B cell (primary cell): ENCODE data around the gene CCDC187. TPM values are rescaled to one million over a fixed set of nuclear protein-coding genes. Genes with fewer than 3 reads are reported as not detected.

Source experiments
- ATAC-seq: fragments of 200-7000 bp; cut with Tn5 transposase; one replicate; pipeline ENCODE4 v1.10.0; 2021; ENCODE audit warnings: low read depth, mild to moderate bottlenecking, moderate number of reproducible peaks, moderate library complexity
- CTCF ChIA-PET: fragments of 350-600 bp; sonication (Branson Sonifier 250); formaldehyde crosslinking; loops from one replicate; lab custom pipeline; 2021; ENCODE audit warnings: antibody characterized with exemption, inconsistent platforms; lab: Charles Lee
- POLR2A ChIA-PET: fragments of 350-600 bp; sonication (Branson Sonifier 250); formaldehyde crosslinking; loops from one replicate; lab custom pipeline; 2021; ENCODE audit warnings: antibody characterized with exemption; lab: Charles Lee
- DNase-seq: peaks from one replicate; pipeline ENCODE4 v3.0.0; 2013
- H2AFZ ChIP-seq: 2 replicates; pipeline ENCODE4 v1.6.1; 2012; ENCODE audit warnings: mild to moderate bottlenecking, low read depth, low read length; ENCODE audit not compliant: insufficient read depth, poor library complexity, severe bottlenecking
- H3K27ac ChIP-seq, 2 donors: 1 replicate in 1 of 2; 2 replicates in 1 of 2; pipeline ENCODE4 v1.5.1; 2012 to 2013; ENCODE audit warnings: low read length in 2 of 2, mild to moderate bottlenecking in 2 of 2, moderate library complexity in 1 of 2
- H3K27me3 ChIP-seq, 4 experiments: fragments of 200-600 bp in 1 of 4; sonication (generic) in 1 of 4; replicated peaks in 1 of 4; 1 replicate in 2 of 4; 2 replicates in 2 of 4; pipeline versions ENCODE4 v1.6.1 to v1.7.0; 2013 to 2016; ENCODE audit warnings: low read length in 3 of 4, mild to moderate bottlenecking in 2 of 4, mixed read lengths in 1 of 4, moderate library complexity in 1 of 4; ENCODE audit not compliant: insufficient read depth in 4 of 4, control insufficient read depth in 3 of 4; ENCODE audit errors: control extremely low read depth in 1 of 4
- H3K36me3 ChIP-seq, 2 experiments: replicated peaks in 1 of 2; 1 replicate in 1 of 2; 2 replicates in 1 of 2; pipeline versions ENCODE4 v1.6.1 to v1.7.1; 2013; ENCODE audit warnings: low read length in 1 of 2; ENCODE audit not compliant: insufficient read depth in 2 of 2, control insufficient read depth in 1 of 2; ENCODE audit errors: control extremely low read depth in 1 of 2, extremely low read depth in 1 of 2
- H3K4me1 ChIP-seq, 2 donors: fragments of 200-600 bp in 1 of 2; sonication (generic) in 1 of 2; 1 replicate in 1 of 2; 2 replicates in 1 of 2; pipeline versions ENCODE4 v1.5.1 to v1.6.1; 2013 to 2017; ENCODE audit warnings: low read length in 2 of 2; ENCODE audit not compliant: control insufficient read depth in 2 of 2, insufficient read depth in 2 of 2
- H3K4me2 ChIP-seq: replicated peaks from 2 replicates; pipeline ENCODE3; 2012; ENCODE audit warnings: mild to moderate bottlenecking, low read depth, low read length; ENCODE audit not compliant: poor library complexity, severe bottlenecking
- H3K4me3 ChIP-seq, 5 experiments: fragments of 200-600 bp in 1 of 5; sonication (generic) in 1 of 5; 1 replicate in 3 of 5; 2 replicates in 2 of 5; pipeline versions ENCODE4 v1.5.1 to v1.7.0; 2011 to 2016; ENCODE audit warnings: low read length in 4 of 5, mild to moderate bottlenecking in 4 of 5, low read depth in 2 of 5, control low read depth in 1 of 5, moderate library complexity in 1 of 5; ENCODE audit not compliant: insufficient read depth in 1 of 5; ENCODE audit errors: control extremely low read depth in 1 of 5, extremely low read depth in 1 of 5
- H3K79me2 ChIP-seq: fragments of 200-600 bp; sonication (generic); one replicate; pipeline ENCODE4 v1.6.0; 2016; ENCODE audit warnings: low read length; ENCODE audit not compliant: control insufficient read depth, insufficient read depth
- H3K9ac ChIP-seq: fragments of 200-600 bp; sonication (generic); 2 replicates; pipeline ENCODE4 v1.6.1; 2017; ENCODE audit warnings: mild to moderate bottlenecking, low read length, moderate library complexity
- H3K9me3 ChIP-seq, 3 donors: one replicate each; pipeline versions ENCODE4 v1.6.1 to v1.7.1; 2013; ENCODE audit warnings: low read length in 2 of 3; ENCODE audit not compliant: control insufficient read depth in 2 of 3, insufficient read depth in 1 of 3; ENCODE audit errors: control extremely low read depth in 1 of 3
- H4K20me1 ChIP-seq: 2 replicates; pipeline ENCODE4 v1.6.0; 2012; ENCODE audit warnings: mild to moderate bottlenecking, low read length; ENCODE audit not compliant: insufficient read depth, control insufficient read depth, poor library complexity, severe bottlenecking
- H3K27ac Mint-ChIP-seq: one replicate; pipeline ENCODE4 v1.8.0; 2021; ENCODE audit warnings: mixed read lengths
- H3K27me3 Mint-ChIP-seq: one replicate; pipeline ENCODE4 v1.8.0; 2021; ENCODE audit warnings: mixed read lengths
- H3K4me1 Mint-ChIP-seq: one replicate; pipeline ENCODE4 v1.8.0; 2021; ENCODE audit warnings: mixed read lengths
- H3K4me3 Mint-ChIP-seq: one replicate; pipeline ENCODE4 v1.8.0; 2021; ENCODE audit warnings: mixed read lengths
- H3K9me3 Mint-ChIP-seq: one replicate; pipeline ENCODE4 v1.8.0; 2022; ENCODE audit warnings: mixed read lengths; ENCODE audit not compliant: insufficient read depth
- CTCF ChIP-seq: fragments of 200-600 bp; IDR thresholded peaks from one replicate; pipeline ENCODE4 v1.8.0; 2022; ENCODE audit warnings: antibody characterized with exemption, mild to moderate bottlenecking
- EZH2 ChIP-seq: IDR thresholded peaks from 2 replicates; pipeline ENCODE4 v1.6.1; 2012; ENCODE audit warnings: borderline replicate concordance, low read depth, mild to moderate bottlenecking, moderate library complexity, low read length; ENCODE audit not compliant: insufficient read depth, poor library complexity, severe bottlenecking
- WGBS: methylation state at CpG from one replicate; pipeline ENCODE4 v1.1.5; 2013; ENCODE audit warnings: missing lambda C conversion rate; ENCODE audit not compliant: insufficient coverage; 5-methylcytosine and 5-hydroxymethylcytosine counted together
- intact Hi-C: fragments of 100-400 bp; cut with micrococcal nuclease; formaldehyde crosslinking; loops from one replicate; pipeline ENCODE4 v1.10.0; 2022
- polyA plus RNA-seq: library from polyadenylated mRNA; depleted of rRNA; stranded (reverse); fragments of >200 nt; gene quantifications from 2 replicates; pipeline ENCODE4 v1.2.3, GENCODE V29; 2012
- total RNA-seq, 2 donors: library from RNA; stranded (reverse); fragments of 120-200 nt in 1 of 2; gene quantifications; 1 replicate in 1 of 2; 2 replicates in 1 of 2; pipeline versions ENCODE4 v1.2.3 to v1.2.4, GENCODE V29; 2013 to 2022

CCDC187 gene
- total and polyA plus RNA-seq, 2 donors (not counting 1 experiment from before 2014, with no cell fraction given): 1.5 to 7.6 TPM

GRCh38 chr9:136333486-136333885 lies 29.6 kb upstream of the CCDC187 start:
- POLR2A ChIA-PET: no interaction called here

GRCh38 chr9:136333045-136333444 lies 29.2 kb upstream of the CCDC187 start:
- 71% methylated on average over 12 of the region's 12 CpGs for WGBS
- H3K27ac ChIP-seq: no peak overlapping the region
- Mint-ChIP-seq H3K4me1 (peaks cover 4% of the 10 kb centered on the region), H3K4me3 (no peak overlapping the region), H3K27ac (no peak overlapping the region), H3K9me3 (no peaks in the 10 kb centered on the region), H3K27me3 (peaks cover 5% of the 10 kb centered on the region)
- POLR2A ChIA-PET: no interaction called here
- H3K27me3 ChIP-seq: peaks cover 0 to 12% (median 4%) of the 10 kb centered on the region in 4 experiments
- no peak overlapping the region for H3K4me3 ChIP-seq
- intact Hi-C loops: no loop called here
- DNase-seq (no peak), ATAC-seq (no peak)
- peaks cover 10 to 11% of the 10 kb centered on the region in 2 donors for H3K4me1 ChIP-seq
- no peak overlapping the region for H3K9ac ChIP-seq
- no peaks in the 10 kb centered on the region for H3K9me3 ChIP-seq
- H3K36me3 ChIP-seq: no peaks in the 10 kb centered on the region
- peaks cover 12% of the 10 kb centered on the region for H3K79me2 ChIP-seq
- H2AFZ ChIP-seq: no peak overlapping the region
- no peak overlapping the region for H3K4me2 ChIP-seq
- no peaks in the 10 kb centered on the region for H4K20me1 ChIP-seq
- CTCF ChIA-PET: no interaction called here
- TF ChIP-seq CTCF (no peak), EZH2 (no peak)

More at GRCh38 chr9:136333486-136333885, 29.6 kb upstream of the CCDC187 start:
- no peaks in the 10 kb centered on the region for H3K36me3 ChIP-seq
- no peak overlapping the region for H3K9ac ChIP-seq
- H3K79me2 ChIP-seq: peaks cover 12% of the 10 kb centered on the region
- peaks cover 0 to 8% (median 2%) of the 10 kb centered on the region in 4 experiments for H3K27me3 ChIP-seq
- H4K20me1 ChIP-seq: no peaks in the 10 kb centered on the region
- intact Hi-C loops: no loop called here
- CTCF ChIA-PET: no interaction called here
- Mint-ChIP-seq H3K4me3 (no peak overlapping the region), H3K9me3 (no peaks in the 10 kb centered on the region), H3K4me1 (peaks cover 4% of the 10 kb centered on the region), H3K27me3 (peaks cover 4% of the 10 kb centered on the region), H3K27ac (no peak overlapping the region)
- 97% methylated on average over 10 of the region's 17 CpGs for WGBS
- no peaks in the 10 kb centered on the region for H3K9me3 ChIP-seq
- ATAC-seq (no peak), DNase-seq (no peak)
- peaks cover 6% of the 10 kb centered on the region in 2 donors for H3K4me1 ChIP-seq
- H2AFZ ChIP-seq: no peak overlapping the region
- H3K27ac ChIP-seq: no peak overlapping the region
- H3K4me2 ChIP-seq: no peak overlapping the region
- no peak for TF ChIP-seq EZH2
- TF ChIP-seq CTCF: no peak
- no peak overlapping the region for H3K4me3 ChIP-seq
